Motor neuron (in vitro differentiated cells): Measurements from ENCODE around the gene CALB2. TPM values are rescaled to one million over a fixed set of nuclear protein-coding genes. Genes with fewer than 3 reads are reported as not detected.
A peak's percentile ranks its signal among the peaks of the same experiment; 100 is the strongest.

Experiments
- ATAC-seq, 8 experiments: fragments of 200-7000 bp; cut with Tn5 transposase; replicated peaks in 6 of 8; 2 replicates each; pipeline ENCODE4 v1.8.0; 2021; ENCODE audit warnings: mild to moderate bottlenecking in 8 of 8, moderate library complexity in 8 of 8
- H3K27ac ChIP-seq, 2 donors: fragments of 250-450 bp; sonication (Bioruptor Pico); 2 replicates each; pipeline ENCODE4 v1.9.0; 2021; ENCODE audit warnings: antibody characterized with exemption in 2 of 2, mild to moderate bottlenecking in 2 of 2, moderate library complexity in 1 of 2
- H3K4me1 ChIP-seq, 2 donors: fragments of 250-450 bp; sonication (Bioruptor Pico); replicated peaks in 1 of 2; 2 replicates each; pipeline ENCODE4 v1.6.1; 2021; ENCODE audit warnings: antibody characterized with exemption in 2 of 2, mild to moderate bottlenecking in 2 of 2, moderate library complexity in 1 of 2
- H3K4me3 ChIP-seq, 5 donors: fragments of 250-450 bp; sonication (Bioruptor Pico); 2 replicates each; pipeline ENCODE4 v1.9.0; 2021; ENCODE audit warnings: antibody characterized with exemption in 5 of 5, mild to moderate bottlenecking in 5 of 5, moderate library complexity in 4 of 5
- WGBS, 10 experiments: fragments of 450-650 bp; shearing (Covaris generic); methylation state at CpG; one replicate each; pipeline ENCODE4 v1.0.0; 2022; 5-methylcytosine and 5-hydroxymethylcytosine counted together
- in situ Hi-C, 9 experiments: fragments of 400-800 bp; cut with MboI; loops; one replicate each; pipeline ENCODE4 v1.15.0; 2021; ENCODE audit warnings: low sequenced_read_pairs in 9 of 9, low pct_unique_long_range_greater_than_20kb in 2 of 9; ENCODE audit not compliant: unreplicated experiment in 9 of 9
- total RNA-seq, 8 experiments: library from RNA; unstranded; fragments of 300-600 nt; gene quantifications; 2 replicates each; pipeline versions ENCODE4 v1.2.3 to v1.2.4, GENCODE V29; 2022

CALB2 gene
- total RNA-seq, 8 experiments from 2014 or later = 0.33 to 13.5 (median 0.83) TPM; not detected in 2

DNA sequence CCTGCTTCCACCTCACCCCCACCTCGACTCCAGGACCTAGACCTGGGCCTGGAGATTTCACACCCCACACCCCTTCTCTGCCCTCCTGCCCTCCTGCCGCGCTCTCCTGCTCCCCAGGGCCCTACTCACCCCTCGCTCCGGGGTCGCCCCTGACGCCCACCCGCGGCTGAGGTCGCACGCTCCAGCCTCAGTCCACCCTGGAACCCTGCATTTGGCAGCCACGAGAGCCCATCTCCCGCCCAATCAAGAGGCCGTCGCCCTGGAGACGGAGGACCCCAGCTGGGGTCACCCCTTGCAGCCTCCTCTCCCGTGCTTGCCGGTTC, 67.2 kb downstream of the CALB2 start:
- Histone ChIP-seq H3K4me1 (no peaks in the 10 kb centered on the region), H3K4me3 (peak overlapping the region; percentile 33 to 48 (median 40)), H3K27ac (peak overlapping the region in 1 of 2 donors; percentile 67)
- 19% methylated on average over 3 of the region's 18 CpGs; no CpG with 5 or more reads in 9 of the 10 experiments for WGBS, 10 experiments
- peak in 2 of 8 experiments; percentile 65 for ATAC-seq
- in situ Hi-C loops = loop anchor here in 1 of 9 experiments (25.0 kb wide), 1 partner anchor 187 kb away; no protein-coding TSS in a partner anchor

DNA sequence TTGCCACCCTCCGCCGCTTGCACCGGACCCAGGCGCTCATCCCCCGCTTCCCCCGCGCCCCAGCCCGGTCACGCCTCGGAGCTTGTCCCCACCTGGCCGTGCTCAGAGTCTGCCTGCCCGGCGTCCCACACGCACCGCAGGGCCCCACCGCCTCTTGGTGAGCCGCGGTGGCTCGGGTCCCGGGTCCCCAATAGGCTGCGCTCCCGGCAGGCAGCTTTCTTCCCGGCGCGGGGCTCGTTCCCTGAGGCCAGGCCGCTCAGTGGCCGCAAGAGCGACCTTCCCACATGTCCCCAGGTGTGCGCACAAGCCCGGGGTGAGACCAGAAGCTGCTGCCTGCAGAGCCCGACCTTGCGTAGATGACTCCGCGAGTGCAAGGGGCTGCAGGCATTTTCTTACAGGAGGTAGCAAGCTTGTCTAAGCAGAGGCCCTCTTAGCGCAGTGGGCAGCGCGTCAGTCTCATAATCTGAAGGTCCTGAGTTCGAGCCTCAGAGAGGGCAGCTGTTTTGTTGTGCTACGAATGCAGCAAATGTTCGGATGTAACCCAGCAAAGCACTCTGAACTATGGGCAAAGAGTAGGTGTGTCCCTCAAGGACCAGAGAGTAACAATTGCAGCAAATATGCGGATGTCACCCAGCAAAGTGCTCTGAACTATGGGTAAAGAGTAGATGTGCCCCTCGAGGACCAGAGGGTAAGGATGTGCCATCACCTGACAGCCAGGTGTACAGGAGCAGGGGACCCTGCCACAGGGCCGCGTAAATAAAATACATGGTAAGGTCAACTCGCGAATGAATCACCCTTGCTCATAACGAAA, 67.8 kb downstream of the CALB2 start:
- no peaks in the 10 kb centered on the region for H3K4me1 ChIP-seq
- 2 to 20% (median 3%) methylated on average over 1 to 21 of the region's 48 CpGs; no CpG with 5 or more reads in 2 of the 10 experiments for WGBS, 10 experiments
- H3K4me3 ChIP-seq = peak overlapping the region; percentile 33 to 48 (median 40)
- in situ Hi-C loops = loop anchor here in 1 of 9 experiments (25.0 kb wide), 1 partner anchor 186 kb away; no protein-coding TSS in a partner anchor
- H3K27ac ChIP-seq = peak overlapping the region in 1 of 2 donors; percentile 67
- peak; percentile 79 to 93 (median 88) for ATAC-seq

GRCh38 chr16:71426880-71427615, 68.5 kb downstream of the CALB2 start:
- Histone ChIP-seq H3K27ac (no peak overlapping the region), H3K4me3 (peak overlapping the region in 2 of 5 donors; percentile 44 to 48), H3K4me1 (no peaks in the 10 kb centered on the region)
- 33 to 70% (median 56%) methylated on average over 2 to 11 of the region's 12 CpGs; no CpG with 5 or more reads in 1 of the 10 experiments for WGBS, 10 experiments
- no peak for ATAC-seq
- in situ Hi-C loops = loop anchor here in 1 of 9 experiments (25.0 kb wide), 1 partner anchor 185 kb away; no protein-coding TSS in a partner anchor

DNA sequence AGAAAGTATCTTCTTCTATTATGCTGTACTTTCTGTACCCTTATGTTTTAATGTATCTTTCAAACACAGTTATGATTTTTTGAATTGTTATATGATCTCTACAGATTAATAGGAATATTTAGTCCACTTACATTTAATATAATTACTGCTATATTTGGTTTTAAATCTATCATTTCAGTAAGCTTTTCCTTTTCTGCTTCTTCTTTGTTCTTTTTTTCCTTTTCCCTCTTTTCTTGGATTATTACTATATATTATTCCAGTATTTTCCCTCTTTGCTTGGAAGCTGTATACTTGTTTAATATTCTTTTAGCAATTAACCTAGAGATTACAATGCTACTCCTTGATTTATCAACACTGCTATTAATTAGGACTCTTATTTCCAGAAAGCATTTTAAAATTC, 69.9 kb downstream of the CALB2 start:
- in situ Hi-C loops = loop anchor here in 1 of 9 experiments (25.0 kb wide), 1 partner anchor 184 kb away; no protein-coding TSS in a partner anchor
- Histone ChIP-seq H3K27ac (no peak overlapping the region), H3K4me3 (no peak overlapping the region), H3K4me1 (no peaks in the 10 kb centered on the region)
- ATAC-seq = no peak

- Histone ChIP-seq H3K4me3 (no peak overlapping the region), H3K27ac (no peak overlapping the region), H3K4me1 (no peaks in the 10 kb centered on the region)
- no peak for ATAC-seq
- in situ Hi-C loops = loop anchor here in 1 of 9 experiments (25.0 kb wide), 1 partner anchor 183 kb away; no protein-coding TSS in a partner anchor
- WGBS, 10 experiments = 40 to 100% (median 96%) methylated on average over 1 to 2 of the region's 2 CpGs
Measured at GRCh38 chr16:71428883-71429282, 70.4 kb downstream of the CALB2 start.

DNA sequence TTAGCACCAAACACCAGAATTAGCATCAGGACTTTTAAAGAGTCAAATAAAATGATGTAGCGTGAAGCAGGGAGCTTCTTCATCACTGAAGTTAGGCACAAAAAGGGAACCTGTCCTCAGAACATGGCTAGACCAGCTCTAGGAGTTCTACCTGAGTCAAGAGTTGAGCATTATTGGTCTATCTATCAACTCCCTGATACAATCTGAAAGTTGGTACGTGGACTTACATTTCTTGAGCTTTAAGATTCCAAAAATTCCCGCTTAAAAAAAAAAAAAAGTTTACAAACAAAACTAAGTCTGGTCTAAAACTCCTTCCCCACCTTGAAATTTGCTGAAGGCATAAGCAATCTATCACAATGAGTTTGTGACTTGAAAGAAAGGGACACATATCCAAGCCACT, 71.1 kb downstream of the CALB2 start:
- no peak overlapping the region for H3K4me3 ChIP-seq
- ATAC-seq = no peak
- no peak overlapping the region for H3K27ac ChIP-seq
- 0 to 71% (median 52%) methylated on average over 2 to 3 of the region's 3 CpGs; no CpG with 5 or more reads in 1 of the 10 experiments for WGBS, 10 experiments
- H3K4me1 ChIP-seq = no peaks in the 10 kb centered on the region
- in situ Hi-C loops = loop anchor here in 1 of 9 experiments (25.0 kb wide), 1 partner anchor 183 kb away; no protein-coding TSS in a partner anchor

GRCh38 chr16:71430744-71431143, 72.2 kb downstream of the CALB2 start:
- Histone ChIP-seq H3K4me3 (no peak overlapping the region), H3K4me1 (no peaks in the 10 kb centered on the region), H3K27ac (no peak overlapping the region)
- WGBS, 10 experiments = 20 to 86% (median 60%) methylated on average over 1 to 3 of the region's 6 CpGs; no CpG with 5 or more reads in 5 of the 10 experiments
- ATAC-seq = no peak
- in situ Hi-C loops = loop anchor here in 1 of 9 experiments (25.0 kb wide), 1 partner anchor 182 kb away; no protein-coding TSS in a partner anchor

GRCh38 chr16:71431176-71431575, 72.7 kb downstream of the CALB2 start:
- Histone ChIP-seq H3K4me3 (no peak overlapping the region), H3K27ac (no peak overlapping the region), H3K4me1 (no peaks in the 10 kb centered on the region)
- in situ Hi-C loops = loop anchor here in 1 of 9 experiments (25.0 kb wide), 1 partner anchor 181 kb away; no protein-coding TSS in a partner anchor
- ATAC-seq = no peak
- 75 to 100% (median 83%) methylated on average over 1 to 11 of the region's 14 CpGs; no CpG with 5 or more reads in 6 of the 10 experiments for WGBS, 10 experiments

- Histone ChIP-seq H3K27ac (no peak overlapping the region), H3K4me3 (no peak overlapping the region), H3K4me1 (no peaks in the 10 kb centered on the region)
- in situ Hi-C loops = loop anchor here in 1 of 9 experiments (25.0 kb wide), 1 partner anchor 180 kb away; no protein-coding TSS in a partner anchor
- no peak for ATAC-seq
- WGBS, 10 experiments = 50 to 87% (median 80%) methylated on average over 2 to 8 of the region's 9 CpGs; no CpG with 5 or more reads in 6 of the 10 experiments
Measured at GRCh38 chr16:71431991-71432390, 73.5 kb downstream of the CALB2 start.

GRCh38 chr16:71432906-71433305, 74.4 kb downstream of the CALB2 start:
- Histone ChIP-seq H3K27ac (no peak overlapping the region), H3K4me3 (no peak overlapping the region), H3K4me1 (no peaks in the 10 kb centered on the region)
- 0 to 63% (median 52%) methylated on average over 2 to 5 of the region's 6 CpGs; no CpG with 5 or more reads in 6 of the 10 experiments for WGBS, 10 experiments
- in situ Hi-C loops = loop anchor here in 1 of 9 experiments (25.0 kb wide), 1 partner anchor 179 kb away; no protein-coding TSS in a partner anchor
- ATAC-seq = no peak

GRCh38 chr16:71436473-71436872, 78.0 kb downstream of the CALB2 start:
- H3K4me3 ChIP-seq = no peak overlapping the region
- no peak for ATAC-seq
- H3K4me1 ChIP-seq = no peaks in the 10 kb centered on the region
- in situ Hi-C loops = loop anchor here in 1 of 9 experiments (25.0 kb wide), 1 partner anchor 176 kb away; no protein-coding TSS in a partner anchor
- 0 to 92% (median 40%) methylated on average over 1 to 5 of the region's 7 CpGs; no CpG with 5 or more reads in 3 of the 10 experiments for WGBS, 10 experiments
- no peak overlapping the region for H3K27ac ChIP-seq

- peak in 1 of 8 experiments; percentile 52 for ATAC-seq
- WGBS, 10 experiments = 0 to 38% (median 21%) methylated on average over 1 to 3 of the region's 3 CpGs; no CpG with 5 or more reads in 6 of the 10 experiments
- no peak overlapping the region for H3K4me3 ChIP-seq
- no peak overlapping the region for H3K27ac ChIP-seq
- no peaks in the 10 kb centered on the region for H3K4me1 ChIP-seq
- in situ Hi-C loops = loop anchor here in 1 of 9 experiments (25.0 kb wide), 1 partner anchor 173 kb away; no protein-coding TSS in a partner anchor
Measured at GRCh38 chr16:71439523-71439922, 81.0 kb downstream of the CALB2 start.
